ENCODE data around the gene CERK. TPM values are rescaled to one million over a fixed set of nuclear protein-coding genes. Genes with fewer than 3 reads are reported as not detected.
A peak's percentile ranks its signal among the peaks of the same experiment; 100 is the strongest.

Gene CERK
- total RNA-seq, 1 experiment from 2014 or later, result 45.6 TPM

- TF ChIP-seq RORB (CRISPR knock-in tag; IDR thresholded peaks at IDR 0.05) (no peak), SOX15 (CRISPR knock-in tag; IDR thresholded peaks at IDR 0.05) (no peak), MAX (CRISPR knock-in tag; IDR thresholded peaks at IDR 0.05) (no peak)
- TF ChIP-seq, protein P1, sequence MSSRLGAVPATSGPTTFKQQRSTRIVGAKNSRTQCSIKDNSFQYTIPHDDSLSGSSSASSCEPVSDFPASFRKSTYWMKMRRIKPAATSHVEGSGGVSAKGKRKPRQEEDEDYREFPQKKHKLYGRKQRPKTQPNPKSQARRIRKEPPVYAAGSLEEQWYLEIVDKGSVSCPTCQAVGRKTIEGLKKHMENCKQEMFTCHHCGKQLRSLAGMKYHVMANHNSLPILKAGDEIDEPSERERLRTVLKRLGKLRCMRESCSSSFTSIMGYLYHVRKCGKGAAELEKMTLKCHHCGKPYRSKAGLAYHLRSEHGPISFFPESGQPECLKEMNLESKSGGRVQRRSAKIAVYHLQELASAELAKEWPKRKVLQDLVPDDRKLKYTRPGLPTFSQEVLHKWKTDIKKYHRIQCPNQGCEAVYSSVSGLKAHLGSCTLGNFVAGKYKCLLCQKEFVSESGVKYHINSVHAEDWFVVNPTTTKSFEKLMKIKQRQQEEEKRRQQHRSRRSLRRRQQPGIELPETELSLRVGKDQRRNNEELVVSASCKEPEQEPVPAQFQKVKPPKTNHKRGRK (CRISPR knock-in tag; IDR thresholded peaks at IDR 0.05; ENCODE audit: borderline replicate concordance), result no peak
- TF ChIP-seq, protein P2, sequence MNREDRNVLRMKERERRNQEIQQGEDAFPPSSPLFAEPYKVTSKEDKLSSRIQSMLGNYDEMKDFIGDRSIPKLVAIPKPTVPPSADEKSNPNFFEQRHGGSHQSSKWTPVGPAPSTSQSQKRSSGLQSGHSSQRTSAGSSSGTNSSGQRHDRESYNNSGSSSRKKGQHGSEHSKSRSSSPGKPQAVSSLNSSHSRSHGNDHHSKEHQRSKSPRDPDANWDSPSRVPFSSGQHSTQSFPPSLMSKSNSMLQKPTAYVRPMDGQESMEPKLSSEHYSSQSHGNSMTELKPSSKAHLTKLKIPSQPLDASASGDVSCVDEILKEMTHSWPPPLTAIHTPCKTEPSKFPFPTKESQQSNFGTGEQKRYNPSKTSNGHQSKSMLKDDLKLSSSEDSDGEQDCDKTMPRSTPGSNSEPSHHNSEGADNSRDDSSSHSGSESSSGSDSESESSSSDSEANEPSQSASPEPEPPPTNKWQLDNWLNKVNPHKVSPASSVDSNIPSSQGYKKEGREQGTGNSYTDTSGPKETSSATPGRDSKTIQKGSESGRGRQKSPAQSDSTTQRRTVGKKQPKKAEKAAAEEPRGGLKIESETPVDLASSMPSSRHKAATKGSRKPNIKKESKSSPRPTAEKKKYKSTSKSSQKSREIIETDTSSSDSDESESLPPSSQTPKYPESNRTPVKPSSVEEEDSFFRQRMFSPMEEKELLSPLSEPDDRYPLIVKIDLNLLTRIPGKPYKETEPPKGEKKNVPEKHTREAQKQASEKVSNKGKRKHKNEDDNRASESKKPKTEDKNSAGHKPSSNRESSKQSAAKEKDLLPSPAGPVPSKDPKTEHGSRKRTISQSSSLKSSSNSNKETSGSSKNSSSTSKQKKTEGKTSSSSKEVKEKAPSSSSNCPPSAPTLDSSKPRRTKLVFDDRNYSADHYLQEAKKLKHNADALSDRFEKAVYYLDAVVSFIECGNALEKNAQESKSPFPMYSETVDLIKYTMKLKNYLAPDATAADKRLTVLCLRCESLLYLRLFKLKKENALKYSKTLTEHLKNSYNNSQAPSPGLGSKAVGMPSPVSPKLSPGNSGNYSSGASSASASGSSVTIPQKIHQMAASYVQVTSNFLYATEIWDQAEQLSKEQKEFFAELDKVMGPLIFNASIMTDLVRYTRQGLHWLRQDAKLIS (CRISPR knock-in tag; IDR thresholded peaks at IDR 0.05; ENCODE audit: borderline replicate concordance), result no peak
These were observed 16.8 kb upstream of the CERK start (continued) for GRCh38 chr22:46754826-46755225.

- peaks cover 26% of the 10 kb centered on the region for H3K36me3 Mint-ChIP-seq
- no peak for DNase-seq (ENCODE audit: low spot score)
- H3K4me1 Mint-ChIP-seq, result no peaks in the 10 kb centered on the region; the same call in 1 of the 2 replicates
- no peak for ATAC-seq
- peaks cover 2% of the 10 kb centered on the region for H3K27me3 Mint-ChIP-seq (ENCODE audit: low read depth)
- CTCF ChIA-PET, result no interaction called here
- peaks cover 27% of the 10 kb centered on the region for H3K9me3 Mint-ChIP-seq
- H3K27ac Mint-ChIP-seq, result no peak overlapping the region
- H3K4me3 Mint-ChIP-seq, result no peak overlapping the region
- TF ChIP-seq, protein P2 (CRISPR knock-in tag; IDR thresholded peaks at IDR 0.05; ENCODE audit: borderline replicate concordance), result no peak
- TF ChIP-seq ZNF138 (CRISPR knock-in tag; conservative IDR thresholded peaks at IDR 0.05) (no peak), GABPB1 (CRISPR knock-in tag; IDR thresholded peaks at IDR 0.05) (peak; percentile 50), NFE2L1 (CRISPR knock-in tag; IDR thresholded peaks at IDR 0.05) (no peak), SOX15 (CRISPR knock-in tag; IDR thresholded peaks at IDR 0.05) (no peak)
- POLR2A ChIA-PET, result no interaction called here
These were observed 16.2 kb upstream of the CERK start for GRCh38 chr22:46754110-46754799.

DNA sequence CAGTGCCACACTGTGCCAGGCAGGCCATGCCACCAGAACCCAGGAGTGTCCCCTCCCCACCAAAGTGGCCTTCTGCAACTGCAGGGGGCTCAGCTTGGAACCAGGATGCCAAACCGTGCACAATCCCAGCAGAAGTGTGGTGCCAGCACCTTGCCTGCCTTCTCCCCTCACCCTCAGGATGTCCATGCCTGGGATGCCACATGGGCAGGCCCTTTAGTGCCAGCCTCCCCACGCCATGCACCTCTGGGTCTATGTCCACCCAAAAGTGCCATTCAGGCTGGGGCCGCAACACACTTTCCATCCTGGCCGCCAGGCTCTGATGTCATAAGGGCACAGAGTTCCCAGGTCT is 15.7 kb upstream of the CERK start:
- POLR2A ChIA-PET, result no interaction called here
- no peak overlapping the region for H3K4me3 Mint-ChIP-seq

GRCh38 chr22:46753360-46753759 is 15.3 kb upstream of the CERK start:
- H3K27me3 Mint-ChIP-seq (ENCODE audit: low read depth), result peaks cover 7% of the 10 kb centered on the region
- TF ChIP-seq CDX4 (CRISPR knock-in tag; IDR thresholded peaks at IDR 0.05; ENCODE audit: borderline replicate concordance), result no peak
- TF ChIP-seq, protein P3, sequence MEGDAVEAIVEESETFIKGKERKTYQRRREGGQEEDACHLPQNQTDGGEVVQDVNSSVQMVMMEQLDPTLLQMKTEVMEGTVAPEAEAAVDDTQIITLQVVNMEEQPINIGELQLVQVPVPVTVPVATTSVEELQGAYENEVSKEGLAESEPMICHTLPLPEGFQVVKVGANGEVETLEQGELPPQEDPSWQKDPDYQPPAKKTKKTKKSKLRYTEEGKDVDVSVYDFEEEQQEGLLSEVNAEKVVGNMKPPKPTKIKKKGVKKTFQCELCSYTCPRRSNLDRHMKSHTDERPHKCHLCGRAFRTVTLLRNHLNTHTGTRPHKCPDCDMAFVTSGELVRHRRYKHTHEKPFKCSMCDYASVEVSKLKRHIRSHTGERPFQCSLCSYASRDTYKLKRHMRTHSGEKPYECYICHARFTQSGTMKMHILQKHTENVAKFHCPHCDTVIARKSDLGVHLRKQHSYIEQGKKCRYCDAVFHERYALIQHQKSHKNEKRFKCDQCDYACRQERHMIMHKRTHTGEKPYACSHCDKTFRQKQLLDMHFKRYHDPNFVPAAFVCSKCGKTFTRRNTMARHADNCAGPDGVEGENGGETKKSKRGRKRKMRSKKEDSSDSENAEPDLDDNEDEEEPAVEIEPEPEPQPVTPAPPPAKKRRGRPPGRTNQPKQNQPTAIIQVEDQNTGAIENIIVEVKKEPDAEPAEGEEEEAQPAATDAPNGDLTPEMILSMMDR (IDR thresholded peaks at IDR 0.05), result no peak
- TF ChIP-seq ATF1 (CRISPR knock-in tag; IDR thresholded peaks at IDR 0.05), result no peak
- TF ChIP-seq ATF3 (CRISPR knock-in tag; conservative IDR thresholded peaks at IDR 0.05), result no peak
- TF ChIP-seq, protein P4, sequence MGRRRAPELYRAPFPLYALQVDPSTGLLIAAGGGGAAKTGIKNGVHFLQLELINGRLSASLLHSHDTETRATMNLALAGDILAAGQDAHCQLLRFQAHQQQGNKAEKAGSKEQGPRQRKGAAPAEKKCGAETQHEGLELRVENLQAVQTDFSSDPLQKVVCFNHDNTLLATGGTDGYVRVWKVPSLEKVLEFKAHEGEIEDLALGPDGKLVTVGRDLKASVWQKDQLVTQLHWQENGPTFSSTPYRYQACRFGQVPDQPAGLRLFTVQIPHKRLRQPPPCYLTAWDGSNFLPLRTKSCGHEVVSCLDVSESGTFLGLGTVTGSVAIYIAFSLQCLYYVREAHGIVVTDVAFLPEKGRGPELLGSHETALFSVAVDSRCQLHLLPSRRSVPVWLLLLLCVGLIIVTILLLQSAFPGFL (CRISPR knock-in tag; IDR thresholded peaks at IDR 0.05; ENCODE audit: borderline replicate concordance), result no peak
- TF ChIP-seq OVOL2 (CRISPR knock-in tag; IDR thresholded peaks at IDR 0.05; ENCODE audit: borderline replicate concordance), result no peak
- no peak for TF ChIP-seq ZBTB21 (CRISPR knock-in tag; IDR thresholded peaks at IDR 0.05; ENCODE audit: borderline replicate concordance)
- H3K36me3 Mint-ChIP-seq, result peaks cover 23% of the 10 kb centered on the region
- CTCF ChIA-PET, result no interaction called here
- peaks cover 27% of the 10 kb centered on the region for H3K9me3 Mint-ChIP-seq
- no peak overlapping the region for H3K27ac Mint-ChIP-seq
- ATAC-seq (no peak), DNase-seq (ENCODE audit: low spot score) (no peak)
- no peak overlapping the region for H3K4me3 Mint-ChIP-seq
- no peaks in the 10 kb centered on the region for H3K4me1 Mint-ChIP-seq
- POLR2A ChIA-PET, result no interaction called here

More for the DNA sequence above, 15.7 kb upstream of the CERK start:
- H3K36me3 Mint-ChIP-seq, result peaks cover 26% of the 10 kb centered on the region
- H3K9me3 Mint-ChIP-seq, result peaks cover 27% of the 10 kb centered on the region
- CTCF ChIA-PET, result no interaction called here
- H3K27ac Mint-ChIP-seq, result no peak overlapping the region
- TF ChIP-seq JUN (CRISPR knock-in tag; IDR thresholded peaks at IDR 0.05), result no peak
- no peak for TF ChIP-seq NFE2L1 (CRISPR knock-in tag; IDR thresholded peaks at IDR 0.05)
- H3K27me3 Mint-ChIP-seq (ENCODE audit: low read depth), result peaks cover 7% of the 10 kb centered on the region
- DNase-seq (ENCODE audit: low spot score) (no peak), ATAC-seq (no peak)
- H3K4me1 Mint-ChIP-seq, result no peaks in the 10 kb centered on the region

All from WTC11 (cell line).